K562 (cell line): Measurements from ENCODE around the gene VMP1. TPM values are rescaled to one million over a fixed set of nuclear protein-coding genes. Genes with fewer than 3 reads are reported as not detected.

Experiments
- ATAC-seq: fragments of 200-7000 bp; cut with Tn5 transposase; 3 replicates; pipeline ENCODE4 v1.9.1; 2020; ENCODE audit warnings: moderate library complexity
- BruUV-seq: library from RNA; stranded (reverse); fragments of 400-500 nt; replicated peaks from 2 replicates; lab custom pipeline; 2021; lab: Mats Ljungman, UMichigan
- CTCF ChIA-PET: fragments of 300-600 bp; formaldehyde crosslinking; extraction: SDS; loops from one replicate; lab custom pipeline; 2021; ENCODE audit warnings: low intra/inter-chr PET ratio; lab: Yijun Ruan, JAX
- POLR2A ChIA-PET: fragments of 300-600, 350-650 bp; sonication (Branson Sonifier 250); formaldehyde crosslinking; extraction: SDS; loops from one replicate; lab custom pipeline; 2021; ENCODE audit warnings: antibody characterized with exemption, inconsistent platforms; lab: Yijun Ruan, JAX
- DNase-seq, 4 experiments: peaks; one replicate each; pipeline versions ENCODE4 v3.0.0 to v3.0.0-alpha.2; 2011 to 2018; ENCODE audit warnings: low spot score in 3 of 4, mixed read lengths in 3 of 4; ENCODE audit errors: extremely low read depth in 1 of 4
- FAIRE-seq: peaks from 2 replicates; lab custom pipeline; 2011; peaks lifted over from hg19 to GRCh38; lab: Jason Lieb, UNC
- H2AFZ ChIP-seq: 2 replicates; pipeline ENCODE4 v1.6.0; 2011; ENCODE audit warnings: low read depth, low read length, control low read depth, inconsistent platforms
- H3K27ac ChIP-seq: fragments of 200-600 bp; 3 replicates; pipeline ENCODE4 v1.8.0; 2011; ENCODE audit warnings: low read depth, mild to moderate bottlenecking, control low read depth, inconsistent platforms, low read length, moderate library complexity, mixed read lengths; ENCODE audit errors: extremely low read depth
- H3K27me3 ChIP-seq, 2 experiments: fragments of 300-600 bp in 1 of 2; 2 replicates in 1 of 2; 3 replicates in 1 of 2; pipeline versions ENCODE4 v1.6.0 to v1.8.0; 2011; ENCODE audit warnings: inconsistent platforms in 2 of 2, low read length in 2 of 2, mild to moderate bottlenecking in 1 of 2, mixed read lengths in 1 of 2, moderate library complexity in 1 of 2; ENCODE audit not compliant: control insufficient read depth in 2 of 2, insufficient read depth in 2 of 2
- H3K36me3 ChIP-seq: fragments of 300-600 bp; 3 replicates; pipeline ENCODE4 v1.8.0; 2011; ENCODE audit warnings: mild to moderate bottlenecking, low read length, inconsistent platforms; ENCODE audit not compliant: control insufficient read depth, insufficient read depth
- H3K4me1 ChIP-seq, 2 experiments: fragments of 200-600 bp in 1 of 2; replicated peaks in 1 of 2; 2 replicates in 1 of 2; 3 replicates in 1 of 2; pipeline versions ENCODE4 v1.5.1 to v1.8.0; 2011; ENCODE audit warnings: inconsistent platforms in 2 of 2, low read length in 2 of 2, mild to moderate bottlenecking in 1 of 2, mixed read lengths in 1 of 2, moderate library complexity in 1 of 2; ENCODE audit not compliant: control insufficient read depth in 2 of 2, insufficient read depth in 2 of 2
- H3K4me2 ChIP-seq: 2 replicates; pipeline ENCODE4 v1.6.1; 2011; ENCODE audit warnings: low read length, control low read depth, inconsistent platforms, mixed read lengths; ENCODE audit not compliant: insufficient read depth
- H3K4me3 ChIP-seq: fragments of 200-600 bp; sonication (generic), shearing (Covaris generic); 2 replicates; pipeline ENCODE4 v1.5.1; 2016; ENCODE audit warnings: control low read depth, inconsistent platforms
- H3K79me2 ChIP-seq: fragments of 200-600 bp; 3 replicates; pipeline ENCODE4 v1.8.0; 2011; ENCODE audit warnings: low read length, inconsistent platforms; ENCODE audit not compliant: control insufficient read depth, insufficient read depth
- H3K9ac ChIP-seq, 2 experiments: 2 replicates each; pipeline versions ENCODE4 v1.6.0 to v1.6.1; 2011; ENCODE audit warnings: low read depth in 2 of 2, low read length in 2 of 2, control low read depth in 1 of 2, inconsistent platforms in 1 of 2, mild to moderate bottlenecking in 1 of 2, mixed read lengths in 1 of 2; ENCODE audit not compliant: insufficient read depth in 1 of 2
- H3K9me1 ChIP-seq: one replicate; pipeline ENCODE4 v1.6.0; 2011; ENCODE audit warnings: inconsistent platforms, mild to moderate bottlenecking, low read length, moderate library complexity; ENCODE audit not compliant: control insufficient read depth, insufficient read depth
- H3K9me3 ChIP-seq: replicated peaks from 2 replicates; pipeline ENCODE4 v1.5.1; 2011; ENCODE audit warnings: low read depth, low read length, inconsistent platforms; ENCODE audit not compliant: control insufficient read depth, insufficient read depth
- H4K20me1 ChIP-seq: replicated peaks from 2 replicates; pipeline ENCODE4 v1.6.1; 2011; ENCODE audit warnings: low read length, inconsistent platforms, mixed read lengths; ENCODE audit not compliant: control insufficient read depth, insufficient read depth
- ARID4B ChIP-seq: sonication (generic); formaldehyde crosslinking; IDR thresholded peaks from 2 replicates; pipeline ENCODE4 v1.8.0; 2022; ENCODE audit warnings: mild to moderate bottlenecking, missing genetic modification reagents
- CEBPZ ChIP-seq: fragments of 150-350 bp; IDR thresholded peaks from 2 replicates; pipeline ENCODE4 v1.6.1; 2014; ENCODE audit warnings: low read depth, mild to moderate bottlenecking, low read length, borderline replicate concordance
- CHD4 ChIP-seq: fragments of 200-600 bp; sonication (generic); IDR thresholded peaks from 3 replicates; pipeline ENCODE4 v1.6.1; 2012; ENCODE audit warnings: low read depth, mild to moderate bottlenecking, mixed read lengths, low read length, inconsistent platforms; ENCODE audit not compliant: insufficient read depth, insufficient replicate concordance, poor library complexity, severe bottlenecking
- MAX ChIP-seq: sonication (generic); formaldehyde crosslinking; IDR thresholded peaks from 2 replicates; pipeline ENCODE4 v1.9.0; 2022; ENCODE audit warnings: mild to moderate bottlenecking, missing genetic modification reagents
- SNIP1 ChIP-seq: fragments of 450-650 bp; IDR thresholded peaks from 2 replicates; pipeline ENCODE4 v1.7.1; 2017; ENCODE audit warnings: low read depth, mild to moderate bottlenecking
- ZBTB9 ChIP-seq: fragments of 450-650 bp; formaldehyde crosslinking; IDR thresholded peaks from 2 replicates; pipeline ENCODE4 v1.4.0; 2020; ENCODE audit warnings: mild to moderate bottlenecking, moderate library complexity
- ZNF518B ChIP-seq: fragments of 250-450 bp; sonication (Bioruptor Pico); IDR thresholded peaks from 2 replicates; pipeline ENCODE4 v1.5.0; 2021; ENCODE audit warnings: mild to moderate bottlenecking, moderate library complexity
- ZSCAN29 ChIP-seq: fragments of 450-650 bp; IDR thresholded peaks from 2 replicates; pipeline ENCODE4 v1.6.1; 2017
- ZSCAN32 ChIP-seq: fragments of 450-650 bp; formaldehyde crosslinking; IDR thresholded peaks from 2 replicates; pipeline ENCODE4 v1.4.0; 2020; ENCODE audit warnings: mild to moderate bottlenecking, moderate library complexity
- WGBS: fragments of 100-300 bp; shearing (Covaris generic); methylation state at CpG from one replicate; pipeline ENCODE4 v1.1.6; 2016; ENCODE audit warnings: low coverage, mixed read lengths; ENCODE audit not compliant: insufficient coverage; ENCODE audit errors: missing lambda C conversion rate; 5-methylcytosine and 5-hydroxymethylcytosine counted together
- in situ Hi-C: fragments of 300-500 bp; cut with MboI; formaldehyde crosslinking; loops from 4 replicates; pipeline ENCODE4 v1.15.0; 2018; ENCODE audit warnings: inconsistent platforms, mixed read lengths
- intact Hi-C: fragments of 100-400 bp; cut with micrococcal nuclease; formaldehyde crosslinking; loops from 2 replicates; pipeline ENCODE4 v1.14.2; 2022
- polyA plus RNA-seq, 8 experiments: library from polyadenylated mRNA; depleted of rRNA in 4 of 8; stranded (reverse) in 5 of 8; unstranded in 3 of 8; fragments of >200 nt; fragmentation: Nextera tagmentation in 2 of 8; fragmentation: Illumina TruSeq in 1 of 8; extraction: Ambion mirVana in 2 of 8; extraction: Trizol in 1 of 8; gene quantifications; 2 replicates each; pipeline versions ENCODE4 v1.2.1 to v1.2.3, GENCODE V29; 2011 to 2014; ENCODE audit warnings: inconsistent platforms in 1 of 8, missing spikeins in 1 of 8
- total RNA-seq, 7 experiments: library from RNA; depleted of rRNA in 6 of 7; stranded (reverse); fragments of >200 nt in 6 of 7; fragmentation: Illumina TruSeq in 2 of 7; extraction: Trizol in 2 of 7; gene quantifications; 2 replicates each; pipeline versions ENCODE4 v1.2.1 to v1.2.3, GENCODE V29; 2011 to 2021; ENCODE audit warnings: low replicate concordance in 1 of 7

The VMP1 gene
- total and polyA plus RNA-seq, 9 of the 15 experiments (the other 6 are each of a cell fraction or from before 2014, with no cell fraction given) = 123 to 304 (median 151) TPM

- H4K20me1 ChIP-seq = no peaks in the 10 kb centered on the region
- ChIA-PET CTCF (no interaction called here), POLR2A (no interaction called here)
- TF ChIP-seq SNIP1 (no peak), CEBPZ (no peak), ZBTB9 (CRISPR knock-in tag) (no peak), ZSCAN29 (no peak), MAX (CRISPR knock-in tag) (no peak), CHD4 (no peak), ARID4B (CRISPR knock-in tag) (no peak), ZNF518B (no peak), ZSCAN32 (CRISPR knock-in tag) (no peak)
- H3K79me2 ChIP-seq = no peaks in the 10 kb centered on the region
- H3K27me3 ChIP-seq = no peaks in the 10 kb centered on the region
- no peak overlapping the region for H2AFZ ChIP-seq
- no peak overlapping the region for H3K27ac ChIP-seq
- no peak overlapping the region for H3K9ac ChIP-seq
- H3K9me1 ChIP-seq = no peaks in the 10 kb centered on the region
- no peak for ATAC-seq
- no peaks in the 10 kb centered on the region for H3K4me1 ChIP-seq
- no peak for DNase-seq
- in situ Hi-C loops = no loop called here
- WGBS = 87% methylated on average over 1 of the region's 1 CpG
- FAIRE-seq = no peak
- no TSS peak for BruUV-seq
- no peak overlapping the region for H3K4me3 ChIP-seq
- intact Hi-C loops = no loop called here
- peaks cover 32% of the 10 kb centered on the region for H3K36me3 ChIP-seq
- H3K9me3 ChIP-seq = no peaks in the 10 kb centered on the region
- no peak overlapping the region for H3K4me2 ChIP-seq
These were observed 103.8 kb downstream of the VMP1 start for GRCh38 chr17:59811209-59811608.
